ENCODE results near the gene DCAF11.

The DCAF11 gene

GRCh38 chr14:24114532-24115421, at the start of gene DCAF11, which contains the start of gene NRL:
DCAF11 (plus strand) TSS chr14:24114777; CDS start chr14:24115595, 818 bp downstream.
NRL (minus strand) TSS chr14:24114949; CDS start chr14:24082848, 32,101 bp downstream.
- DNase-seq (ENCODE audit: low spot score) = peak; percentile 98
- in situ Hi-C loops (cut with MboI; ENCODE audit: low sequenced_read_pairs, unreplicated experiment) = no loop called here
- no peak for TF ChIP-seq CTCF (IDR thresholded peaks at IDR 0.05; ENCODE audit: borderline replicate concordance, control extremely low read depth, extremely low read depth, insufficient read depth, missing control alignments)

- no peak for DNase-seq (ENCODE audit: low spot score)
- in situ Hi-C loops (cut with MboI; ENCODE audit: low sequenced_read_pairs, unreplicated experiment) = no loop called here
- no peak for TF ChIP-seq CTCF (IDR thresholded peaks at IDR 0.05; ENCODE audit: borderline replicate concordance, control extremely low read depth, extremely low read depth, insufficient read depth, missing control alignments)
Observed at GRCh38 chr14:24064856-24065255, 49.7 kb upstream of the DCAF11 start.

- in situ Hi-C loops (cut with MboI; ENCODE audit: low sequenced_read_pairs, unreplicated experiment) = no loop called here
- TF ChIP-seq CTCF (IDR thresholded peaks at IDR 0.05; ENCODE audit: borderline replicate concordance, control extremely low read depth, extremely low read depth, insufficient read depth, missing control alignments) = no peak
- no peak for DNase-seq (ENCODE audit: low spot score)
Observed at GRCh38 chr14:24065408-24065807, 49.2 kb upstream of the DCAF11 start.

- in situ Hi-C loops (cut with MboI; ENCODE audit: low sequenced_read_pairs, unreplicated experiment) = no loop called here
- no peak for TF ChIP-seq CTCF (IDR thresholded peaks at IDR 0.05; ENCODE audit: borderline replicate concordance, control extremely low read depth, extremely low read depth, insufficient read depth, missing control alignments)
- DNase-seq (ENCODE audit: low spot score) = no peak
Observed at GRCh38 chr14:24066496-24067132, 48.0 kb upstream of the DCAF11 start.

DNA sequence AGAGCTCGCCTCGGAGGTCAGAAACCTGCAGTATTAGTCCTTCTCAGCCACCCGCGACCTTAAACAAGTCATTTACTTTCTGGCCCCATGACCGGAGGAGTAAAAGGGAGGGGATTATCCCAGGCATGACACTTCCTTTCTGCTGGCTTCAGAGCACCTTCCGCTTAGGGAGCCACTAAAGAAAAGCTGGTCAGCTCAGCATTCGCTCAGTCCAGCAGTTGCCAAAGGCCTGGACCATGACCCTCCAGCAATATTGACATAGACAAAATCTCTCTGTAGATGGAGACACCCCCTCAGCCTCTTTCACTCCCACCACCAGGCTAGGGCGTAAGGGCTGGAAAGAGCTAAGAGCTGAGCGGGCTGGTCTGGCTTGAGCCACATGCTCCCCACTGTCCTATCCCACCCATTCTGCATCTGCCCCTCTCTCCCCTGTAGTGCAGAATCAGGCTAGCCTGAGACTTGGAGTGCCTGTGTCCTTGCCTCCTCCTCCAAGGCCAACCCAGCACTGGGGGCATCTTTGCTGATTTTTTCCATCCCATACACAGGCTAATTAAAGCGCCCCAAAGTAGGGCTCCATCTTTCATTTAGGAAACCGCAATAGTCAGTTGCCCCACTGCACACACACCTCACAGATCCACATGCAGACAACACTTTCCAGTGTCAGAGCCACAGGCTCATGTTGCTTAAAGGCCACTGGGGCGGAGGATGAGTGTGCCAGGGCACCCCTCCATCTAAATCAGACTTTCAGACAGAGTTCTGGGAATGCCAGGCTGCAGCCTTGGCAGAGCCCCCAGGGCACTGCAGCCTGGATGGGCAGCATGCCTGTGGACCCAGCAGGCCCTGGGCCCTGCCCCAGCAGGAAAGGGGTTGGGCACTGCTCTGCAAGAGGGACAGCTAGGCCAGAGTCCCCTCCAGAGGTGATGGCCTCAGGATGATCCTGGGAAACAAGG, 47.2 kb upstream of the DCAF11 start:
- in situ Hi-C loops (cut with MboI; ENCODE audit: low sequenced_read_pairs, unreplicated experiment) = no loop called here
- TF ChIP-seq CTCF (IDR thresholded peaks at IDR 0.05; ENCODE audit: borderline replicate concordance, control extremely low read depth, extremely low read depth, insufficient read depth, missing control alignments) = no peak
- no peak for DNase-seq (ENCODE audit: low spot score)

Data from GM13976 (cell line).